Measurements from ENCODE around the gene MAD1L1.

Gene MAD1L1

DNA sequence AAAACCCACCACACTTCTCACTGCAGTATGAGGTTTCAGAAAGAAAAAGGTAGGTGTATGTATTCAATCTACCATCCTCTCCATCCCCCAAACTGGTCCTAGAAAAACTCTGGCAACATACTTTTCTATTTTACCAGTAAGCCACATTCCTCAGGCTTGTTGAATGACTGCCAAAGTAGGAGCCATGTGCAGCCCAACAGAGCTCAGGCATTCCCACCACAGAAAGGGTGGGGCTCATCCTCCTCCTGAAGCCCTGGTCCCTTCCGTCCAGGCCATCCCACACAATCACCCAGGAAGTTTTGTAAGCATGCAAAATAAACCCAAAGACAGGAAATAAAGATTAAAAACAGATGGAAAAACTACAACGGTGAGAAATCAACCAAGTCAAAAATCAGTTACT lies 57.2 kb downstream of the MAD1L1 start:
- no peak overlapping the region for H3K4me3 ChIP-seq (ENCODE audit: low read depth, low read length)
- H3K4me1 ChIP-seq, result no peaks in the 10 kb centered on the region; the same call in 1 of the 2 replicates
- DNase-seq, result no peak

DNA sequence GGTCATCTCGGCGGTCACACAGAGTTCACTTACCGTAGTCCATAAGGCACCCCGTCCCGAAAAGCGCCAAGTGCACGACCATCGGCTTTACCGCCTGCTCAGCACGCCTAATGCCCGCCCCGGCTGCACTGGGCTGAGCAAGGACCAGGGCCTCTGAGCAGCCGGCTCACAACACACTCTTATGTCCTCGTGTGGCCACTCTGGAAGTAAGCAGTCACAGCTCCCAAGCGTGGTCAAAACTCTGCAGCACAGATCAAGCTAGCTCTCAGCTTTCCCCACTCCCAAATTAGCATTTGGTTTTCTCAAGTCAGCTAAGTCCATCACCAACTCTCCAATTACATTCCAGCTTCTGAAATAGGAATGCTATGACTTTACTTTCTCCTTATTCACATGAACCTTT lies 57.7 kb downstream of the MAD1L1 start:
- DNase-seq, result no peak
- no peak overlapping the region for H3K4me3 ChIP-seq (ENCODE audit: low read depth, low read length)
- TF ChIP-seq CTCF (IDR thresholded peaks at IDR 0.05; ENCODE audit: low read depth, low read length), result no peak

More for the DNA sequence above, 57.2 kb downstream of the MAD1L1 start:
- H3K27me3 ChIP-seq, result no peaks in the 10 kb centered on the region
- no peaks in the 10 kb centered on the region for H3K9me3 ChIP-seq
- H3K36me3 ChIP-seq, result no peaks in the 10 kb centered on the region; the same call in 1 of the 2 replicates
- TF ChIP-seq CTCF (IDR thresholded peaks at IDR 0.05; ENCODE audit: low read depth, low read length), result no peak

DNA sequence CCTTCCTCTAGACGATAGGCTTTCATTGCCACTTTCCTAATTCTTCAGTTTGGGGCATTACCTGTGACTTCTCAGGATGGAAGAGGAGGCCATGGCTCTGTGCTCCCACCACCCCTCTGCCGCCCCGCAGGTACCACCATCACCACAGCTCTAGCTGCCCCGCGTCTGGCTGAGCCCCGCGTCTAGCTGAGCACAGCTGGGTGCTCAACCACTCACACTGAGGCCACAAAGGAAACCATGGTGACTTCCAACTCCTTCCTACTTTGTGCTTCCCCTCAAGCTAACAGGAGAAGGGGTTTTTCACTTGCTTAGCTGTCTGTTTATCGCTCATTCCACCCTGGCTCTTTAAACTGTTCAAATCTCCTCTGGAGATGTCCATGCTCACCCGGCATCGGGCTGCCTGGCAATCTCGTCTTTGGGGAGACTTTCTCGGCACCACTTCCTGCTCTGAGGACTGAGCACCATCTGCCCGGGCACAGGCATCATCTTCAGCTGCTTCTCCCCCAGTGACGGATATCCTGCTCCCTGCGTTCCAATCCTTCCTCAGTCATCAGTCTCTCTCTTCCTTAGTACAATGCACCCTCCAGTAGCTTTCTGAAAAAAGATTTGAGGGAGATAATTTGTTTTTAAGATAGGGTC lies 59.4 kb downstream of the MAD1L1 start:
- Histone ChIP-seq H3K9me3 (no peaks in the 10 kb centered on the region), H3K4me3 (ENCODE audit: low read depth, low read length) (no peak overlapping the region), H3K27me3 (no peaks in the 10 kb centered on the region), H3K36me3 (no peaks in the 10 kb centered on the region; the same call in 1 of the 2 replicates), H3K4me1 (no peaks in the 10 kb centered on the region; the same call in 1 of the 2 replicates)
- DNase-seq, result no peak
- no peak for TF ChIP-seq CTCF (IDR thresholded peaks at IDR 0.05; ENCODE audit: low read depth, low read length)

More for the DNA sequence above, 57.7 kb downstream of the MAD1L1 start:
- Histone ChIP-seq H3K4me1 (no peaks in the 10 kb centered on the region; the same call in 1 of the 2 replicates), H3K9me3 (no peaks in the 10 kb centered on the region), H3K36me3 (no peaks in the 10 kb centered on the region; the same call in 1 of the 2 replicates), H3K27me3 (no peaks in the 10 kb centered on the region)

DNA sequence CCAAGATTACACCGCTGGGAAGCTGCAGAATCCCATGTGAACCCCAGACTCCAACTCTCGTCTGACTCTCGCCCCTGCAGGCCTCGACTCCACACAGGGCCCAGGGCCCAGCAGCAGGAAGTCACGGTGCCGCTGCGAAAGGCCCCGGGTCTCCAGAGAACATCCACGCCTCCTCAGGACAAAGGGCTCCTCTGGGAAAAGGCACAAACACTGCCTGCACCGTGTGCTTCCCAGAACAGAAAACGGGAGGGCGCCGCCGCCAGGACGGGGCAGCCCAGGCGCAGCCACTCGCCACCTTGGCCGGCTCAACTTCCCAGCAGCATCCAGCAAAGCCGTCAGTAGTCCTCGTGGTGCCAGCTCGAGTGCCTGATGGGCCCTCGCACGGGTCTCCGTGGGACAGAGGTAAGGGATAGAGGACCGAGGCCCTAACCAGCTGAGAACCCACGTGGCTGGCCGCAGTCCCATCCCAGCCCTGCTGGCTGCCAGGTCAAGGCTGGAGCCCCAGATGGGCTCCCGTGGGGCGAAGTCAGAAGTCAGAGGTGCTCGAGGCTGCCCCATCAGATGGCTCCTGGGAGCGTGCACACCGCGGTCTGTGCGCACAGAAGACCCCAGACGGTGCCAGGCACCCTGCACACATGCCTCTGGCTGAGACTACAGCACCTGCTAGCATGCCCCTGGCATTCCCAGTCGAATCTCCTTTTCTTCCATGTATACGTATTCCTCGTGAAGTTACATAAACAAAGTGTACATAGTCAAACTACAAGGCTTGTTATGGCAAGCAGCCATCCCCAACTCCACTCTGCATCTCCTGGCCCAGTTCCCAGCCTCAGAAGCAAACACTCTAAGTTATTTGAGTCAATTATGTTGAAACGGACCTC lies 60.2 kb downstream of the MAD1L1 start:
- DNase-seq, result no peak
- H3K27me3 ChIP-seq, result no peaks in the 10 kb centered on the region
- H3K4me1 ChIP-seq, result no peaks in the 10 kb centered on the region; the same call in 1 of the 2 replicates
- no peaks in the 10 kb centered on the region for H3K9me3 ChIP-seq
- TF ChIP-seq CTCF (IDR thresholded peaks at IDR 0.05; ENCODE audit: low read depth, low read length), result no peak
- H3K4me3 ChIP-seq (ENCODE audit: low read depth, low read length), result no peak overlapping the region
- no peaks in the 10 kb centered on the region; the same call in 1 of the 2 replicates for H3K36me3 ChIP-seq

DNA sequence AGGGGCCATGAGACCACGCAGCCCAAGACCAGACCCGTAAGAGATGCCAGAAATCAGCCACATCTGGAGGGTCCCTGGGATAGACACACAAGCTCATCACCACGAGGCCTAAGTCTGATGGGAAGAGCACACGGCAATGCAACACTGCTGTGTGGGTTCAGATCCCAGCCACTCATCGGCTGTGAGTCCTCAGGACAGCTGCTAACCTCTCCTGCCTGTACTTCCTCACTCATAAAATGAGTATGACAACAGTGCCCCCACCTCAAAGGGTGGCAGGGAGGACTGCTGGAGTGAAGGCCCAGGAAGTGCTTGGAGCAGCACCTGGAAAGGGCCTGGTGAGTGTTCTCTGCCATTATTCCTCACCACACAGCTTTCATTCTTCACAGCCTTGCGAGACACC lies 60.9 kb downstream of the MAD1L1 start:
- H3K27me3 ChIP-seq, result no peaks in the 10 kb centered on the region
- H3K36me3 ChIP-seq, result no peaks in the 10 kb centered on the region; the same call in 1 of the 2 replicates
- no peaks in the 10 kb centered on the region for H3K9me3 ChIP-seq
- no peaks in the 10 kb centered on the region; the same call in 1 of the 2 replicates for H3K4me1 ChIP-seq
- H3K4me3 ChIP-seq (ENCODE audit: low read depth, low read length), result no peak overlapping the region
- TF ChIP-seq CTCF (IDR thresholded peaks at IDR 0.05; ENCODE audit: low read depth, low read length), result no peak
- DNase-seq, result no peak

All from BE2C (cell line).